HG03064 (cell line): Measurements from ENCODE around the gene FOXRED1.

Source experiments
- ATAC-seq: cut with Tn5 transposase; IDR thresholded peaks from one replicate; pipeline ENCODE4 v1.9.1; 2021; ENCODE audit warnings: low read depth; ENCODE audit not compliant: unreplicated experiment

The FOXRED1 gene

DNA sequence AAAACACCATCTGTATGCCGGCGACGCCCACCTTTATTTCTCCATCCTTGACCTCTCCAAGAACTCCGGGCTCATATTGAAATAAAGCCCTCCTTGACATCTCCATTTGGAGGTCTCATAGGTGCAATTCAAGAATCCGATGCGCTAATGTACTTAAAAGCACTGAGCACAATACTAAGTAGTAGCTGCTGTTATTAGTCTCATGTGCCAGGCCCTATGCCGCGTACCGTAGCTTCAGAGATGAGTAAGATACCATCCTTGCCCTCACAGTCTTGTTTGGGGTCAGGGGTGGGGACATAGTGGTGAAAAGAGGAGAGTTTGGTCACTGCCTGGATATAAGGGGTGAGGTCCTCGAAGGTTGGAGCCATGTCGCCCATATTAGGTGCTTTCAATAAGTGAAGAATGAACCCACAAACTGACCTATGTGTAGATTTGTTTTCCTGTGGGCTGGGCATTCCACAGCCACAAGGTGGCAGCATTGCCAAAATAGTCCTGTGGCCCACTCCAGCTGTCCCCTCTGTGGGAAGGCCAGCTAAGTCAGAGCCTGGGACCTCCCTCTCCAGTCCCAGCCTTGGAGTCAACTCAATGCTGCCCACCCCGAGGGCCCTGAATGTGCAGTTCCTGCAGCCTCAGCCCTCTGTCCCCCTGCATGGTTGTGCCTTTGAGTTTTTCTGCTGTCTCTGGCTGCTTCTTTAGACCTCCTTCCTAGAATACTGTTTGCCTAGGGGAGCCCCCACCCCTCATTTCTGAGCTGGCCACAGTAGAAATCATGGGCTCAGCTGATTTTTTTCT, 41.4 kb downstream of the FOXRED1 start:
- peak; percentile 30 for ATAC-seq

DNA sequence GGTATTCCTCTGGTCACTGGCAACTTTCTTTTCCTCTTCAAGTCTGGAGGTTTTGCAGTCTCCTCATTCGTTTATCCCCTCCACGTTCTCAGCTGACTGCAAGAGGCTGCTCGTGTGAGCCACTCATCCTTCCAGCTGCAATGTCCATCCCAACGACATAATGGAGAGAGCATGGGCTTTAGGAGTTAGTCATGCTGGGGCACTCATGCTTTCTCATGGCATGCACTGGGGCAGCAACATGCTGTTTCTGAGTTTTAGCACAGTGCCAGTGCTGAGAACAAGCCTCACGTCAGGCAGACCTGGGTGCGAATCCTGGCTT, 42.0 kb downstream of the FOXRED1 start:
- ATAC-seq, result no peak

DNA sequence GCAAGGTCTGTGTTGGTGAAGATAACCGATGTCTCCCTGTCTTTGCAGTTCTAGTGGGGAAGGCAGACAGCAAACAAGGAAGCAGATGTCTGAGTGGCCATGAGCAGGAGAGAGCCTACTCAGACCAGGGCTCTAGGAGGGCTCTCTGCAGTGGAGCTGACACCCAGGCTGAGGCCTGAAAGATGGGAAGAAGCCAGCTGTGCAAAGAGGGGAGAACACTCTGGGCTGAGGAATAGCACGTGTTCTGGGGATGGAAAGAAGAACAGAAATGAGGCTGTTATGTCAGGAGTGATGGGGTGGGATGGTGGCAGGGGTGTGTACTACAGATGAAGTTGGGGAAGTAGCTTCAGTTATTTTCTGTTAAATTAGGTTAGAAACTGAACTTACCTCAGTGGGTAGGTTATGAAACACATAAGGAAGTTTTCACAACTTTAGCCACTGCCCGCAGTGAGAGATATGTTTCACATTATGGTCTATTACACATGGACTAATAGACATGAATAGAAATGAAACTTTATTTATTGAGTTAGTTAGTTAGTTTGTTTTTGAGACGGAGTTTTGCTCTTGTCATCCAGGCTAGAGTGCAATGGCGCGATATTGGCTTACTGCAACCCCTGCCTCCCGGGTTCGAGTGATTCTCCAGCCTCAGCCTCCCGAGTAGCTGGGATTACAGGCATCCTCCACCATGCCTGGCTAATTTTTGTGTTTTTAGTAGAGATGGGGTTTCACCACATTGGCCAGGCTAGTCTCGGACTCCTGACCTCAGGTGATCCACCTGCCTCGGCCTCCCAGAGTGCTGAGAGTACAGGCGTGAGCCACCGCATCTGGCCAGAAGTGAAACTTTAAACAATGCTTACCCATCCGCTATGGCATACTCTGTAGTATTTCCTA, 42.7 kb downstream of the FOXRED1 start:
- peak; percentile 85 for ATAC-seq

DNA sequence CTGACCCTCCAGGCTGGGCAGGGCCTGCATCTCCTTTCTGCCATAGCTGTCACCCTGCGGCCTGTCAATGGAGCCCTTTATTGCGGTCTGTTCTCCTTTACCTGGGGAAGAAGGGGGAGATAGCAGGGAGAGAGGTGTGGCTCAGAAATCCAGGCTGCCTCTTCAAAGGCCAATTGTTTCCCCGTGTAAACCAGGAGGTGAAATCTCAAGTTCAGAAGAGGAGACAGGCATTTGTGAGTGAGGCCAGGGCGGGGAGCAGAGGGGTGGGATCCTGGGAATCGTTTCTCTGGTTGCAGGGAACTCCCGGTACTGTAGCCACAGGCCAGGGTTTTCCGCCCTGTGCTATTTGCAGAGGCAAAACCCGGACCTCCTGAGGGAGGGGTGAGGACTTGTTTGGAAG, 44.0 kb downstream of the FOXRED1 start:
- no peak for ATAC-seq

DNA sequence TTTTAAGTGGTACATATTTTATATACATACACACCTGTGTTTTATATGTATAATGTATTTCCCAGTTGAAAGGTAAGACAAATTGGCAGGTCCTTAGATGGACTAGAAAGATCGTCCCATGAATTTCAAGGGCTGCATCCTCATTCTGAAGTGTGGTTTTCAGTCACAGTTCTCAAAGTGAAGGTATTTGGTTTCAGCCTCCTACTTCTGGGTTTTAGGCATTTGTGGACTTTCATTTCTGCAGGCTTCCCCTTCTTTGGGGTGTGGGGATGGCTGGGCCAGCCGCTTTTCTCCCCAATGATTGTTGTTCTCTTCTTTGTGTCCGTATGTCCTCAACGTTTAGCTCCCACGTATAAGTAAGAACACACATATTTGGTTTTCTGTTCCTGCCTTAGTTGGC, 44.9 kb downstream of the FOXRED1 start:
- ATAC-seq, result no peak

DNA sequence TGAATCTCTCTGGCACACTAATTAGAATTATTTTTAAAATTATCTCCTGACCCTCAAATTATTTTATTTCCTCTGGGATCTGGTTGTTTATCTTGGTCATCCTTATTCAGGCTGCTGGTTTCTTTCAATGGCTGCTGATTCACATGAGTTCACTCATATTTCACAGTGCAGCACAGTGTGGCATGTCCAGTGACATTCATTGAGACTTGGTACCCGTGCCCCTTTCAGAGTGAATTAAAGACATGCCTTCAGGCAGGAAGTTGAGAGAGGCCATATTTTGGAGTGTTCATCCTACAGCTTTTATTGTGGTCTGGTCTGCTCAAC, 48.4 kb downstream of the FOXRED1 start:
- ATAC-seq, result no peak

DNA sequence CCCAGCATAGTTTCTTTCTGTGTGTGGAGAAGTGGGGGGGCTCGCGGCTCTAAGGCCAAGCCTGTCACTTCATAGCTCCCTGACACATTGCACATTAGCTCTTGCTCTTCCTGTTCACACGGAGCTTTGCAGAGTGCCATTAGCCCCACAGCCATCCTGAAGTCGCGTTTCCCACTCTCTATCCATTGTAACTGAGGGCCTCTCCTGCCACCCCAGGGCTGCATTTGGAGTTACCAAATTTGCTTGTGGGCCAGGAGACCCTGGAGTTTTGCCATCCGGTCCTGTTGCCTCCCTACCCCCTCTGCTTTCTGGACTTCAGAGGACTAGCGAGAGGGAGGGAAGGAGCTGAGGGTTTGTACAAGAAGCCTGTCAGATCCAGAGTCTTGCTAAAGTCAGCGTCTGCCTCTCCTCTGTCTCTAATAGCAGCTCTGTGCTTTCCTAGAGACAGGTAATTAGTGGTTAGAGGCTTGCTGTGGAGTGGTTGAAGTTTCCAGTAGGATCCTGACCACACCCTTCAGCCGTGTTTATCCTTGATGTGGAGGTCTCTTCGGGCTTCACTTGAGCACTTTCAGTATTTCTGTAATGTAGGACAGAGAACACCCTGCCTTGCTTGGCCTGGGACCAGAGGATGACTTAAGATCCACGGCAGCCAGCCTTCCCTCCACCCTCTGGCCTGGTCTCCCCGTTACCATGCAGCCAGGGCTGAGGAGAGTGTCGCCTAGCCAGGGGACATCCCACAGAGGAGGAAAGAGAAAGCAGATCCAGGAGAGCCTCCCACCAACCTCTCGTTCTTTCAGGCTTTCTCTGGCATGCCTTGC, 49.0 kb downstream of the FOXRED1 start:
- ATAC-seq, result peak; percentile 27

DNA sequence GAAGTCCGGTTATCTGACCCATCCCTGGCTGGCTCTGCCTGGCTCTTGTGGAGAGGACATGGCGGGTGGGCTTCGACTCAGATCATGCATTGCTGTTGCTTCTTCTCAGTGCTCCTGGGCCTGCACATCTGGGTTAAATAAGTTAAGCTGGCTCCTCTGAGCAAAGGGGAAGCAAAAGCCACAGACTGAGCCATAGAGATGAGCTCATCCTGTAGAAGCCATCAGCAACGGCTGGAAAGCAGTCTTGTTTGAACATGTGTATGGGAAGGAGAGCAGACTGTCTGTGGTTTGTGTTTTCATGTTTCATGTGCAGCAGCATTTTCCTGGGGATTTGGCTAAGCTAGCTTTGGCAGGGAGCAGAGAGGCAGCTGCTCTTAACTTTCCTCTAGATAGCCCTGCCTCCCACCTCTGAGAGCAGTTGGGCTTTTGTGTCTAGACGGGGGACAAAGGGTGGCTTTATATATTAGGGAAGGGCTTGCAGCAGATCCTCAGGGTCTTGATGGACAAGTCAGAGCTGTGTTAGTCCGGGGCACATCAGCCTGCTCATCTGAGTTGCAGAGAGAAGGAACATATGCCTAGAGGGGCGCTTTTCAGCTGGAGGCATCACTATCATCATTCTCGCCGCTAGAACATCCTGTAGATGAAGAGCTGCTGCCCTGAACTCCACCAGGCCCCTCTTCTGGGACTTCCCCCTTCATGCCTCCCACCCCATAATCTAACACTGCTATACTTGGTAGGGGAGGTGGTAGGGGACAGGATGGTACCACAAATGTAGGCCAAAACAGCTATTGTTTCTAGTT, 49.8 kb downstream of the FOXRED1 start:
- ATAC-seq, result peak; percentile 92

DNA sequence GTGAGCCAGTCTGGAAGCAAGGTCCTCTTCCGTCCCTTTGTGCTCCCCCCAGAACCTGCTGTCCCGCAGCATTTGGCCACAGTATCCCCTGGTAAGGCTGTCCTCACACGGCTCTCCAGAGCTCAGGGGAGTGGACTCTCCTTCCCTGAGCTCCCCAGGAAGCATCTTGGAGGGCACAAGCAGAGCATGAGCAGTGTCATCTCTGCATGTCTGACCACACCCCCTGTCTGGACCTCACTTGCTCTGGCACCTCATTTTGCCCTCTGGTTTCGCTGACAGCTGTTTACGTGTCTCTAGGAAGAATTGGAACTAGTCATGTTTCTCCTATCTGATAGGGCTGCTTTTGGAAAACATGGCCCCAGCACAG, 50.4 kb downstream of the FOXRED1 start:
- ATAC-seq, result no peak

DNA sequence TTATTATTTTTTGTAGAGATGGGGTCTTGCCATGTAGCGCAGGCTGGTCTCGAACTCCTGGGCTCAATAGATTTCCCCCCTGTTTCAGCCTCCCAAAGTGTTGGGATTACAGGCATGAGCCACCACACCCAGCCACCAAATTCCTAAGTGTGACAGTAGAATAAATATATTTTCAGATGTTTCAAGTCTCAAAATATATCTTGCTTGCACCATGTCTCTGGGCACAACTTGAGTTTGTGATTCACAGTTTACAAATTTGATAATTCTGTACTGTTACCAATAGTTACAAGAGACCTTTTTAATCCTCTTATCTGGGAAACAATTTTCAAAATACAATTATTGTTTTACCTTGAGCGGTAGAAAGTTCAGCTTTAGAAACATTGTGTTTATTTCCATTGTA, 54.0 kb downstream of the FOXRED1 start:
- ATAC-seq, result no peak

DNA sequence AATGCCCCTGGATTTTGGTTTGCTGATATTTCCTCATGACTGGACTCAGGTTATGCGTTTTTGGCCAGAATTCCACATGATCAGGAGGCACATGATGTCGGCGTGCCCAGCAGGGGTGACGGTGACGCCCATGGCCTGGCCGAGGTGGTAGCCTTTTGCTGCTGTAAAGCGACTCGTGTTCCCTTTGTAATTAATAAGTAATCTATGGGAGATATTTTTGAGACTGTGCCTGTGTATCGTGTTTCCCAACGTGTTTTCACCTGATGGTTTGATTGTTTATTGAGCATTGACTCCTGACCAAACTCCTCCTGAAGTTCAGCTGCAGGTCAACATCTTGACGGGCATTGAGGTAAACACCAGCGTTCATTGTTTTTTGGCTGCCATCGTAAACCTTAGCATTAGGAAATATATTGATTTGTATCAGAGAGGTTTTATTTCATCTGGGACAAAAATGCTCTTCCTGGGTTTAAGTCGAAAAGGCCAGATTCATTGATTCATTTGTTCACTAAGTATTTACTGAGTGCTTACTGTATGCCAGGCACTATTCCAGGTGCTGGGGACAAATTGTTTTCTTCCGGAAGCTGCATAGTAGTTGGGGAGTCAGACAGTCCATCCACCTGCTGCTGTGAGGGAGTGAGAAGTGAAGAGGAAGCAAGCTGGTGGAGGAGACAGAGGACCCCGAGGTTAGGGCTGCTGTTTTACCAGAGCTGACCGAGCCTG, 58.5 kb downstream of the FOXRED1 start:
- ATAC-seq, result no peak
